Measurements from ENCODE around the gene NELFE.
"Not testable (repeated sequence)": the region's sequence is repeated elsewhere in the genome, so short reads cannot be mapped to it uniquely, and the experiment has no call there.

- TF ChIP-seq CTCF, POLR2A (IDR thresholded peaks at IDR 0.05): not testable (repeated sequence)
Observed at GRCh38 chr6:31932137-31932536, 26.6 kb downstream of the NELFE start.

Data from right lobe of liver (tissue), 4 donors.